Neural cell (in vitro differentiated cells): ENCODE data around the gene RCC2.

Experiments used
- EP300 ChIP-seq: fragments of 450-650 bp; conservative IDR thresholded peaks from 2 replicates; pipeline ENCODE4 v1.6.1; 2014; ENCODE audit warnings: antibody characterized with exemption, mild to moderate bottlenecking, moderate library complexity; ENCODE audit not compliant: poor library complexity, severe bottlenecking
- EZH2 ChIP-seq: fragments of 200-600, 300-800 bp; shearing (Covaris generic), sonication (generic); IDR thresholded peaks from 2 replicates; pipeline ENCODE4 v1.6.1; 2014; ENCODE audit warnings: antibody characterized with exemption, low read length, borderline replicate concordance, mild to moderate bottlenecking; ENCODE audit not compliant: insufficient read depth, poor library complexity, severe bottlenecking
- POLR2AphosphoS5 ChIP-seq: IDR thresholded peaks from 2 replicates; pipeline ENCODE4 v1.6.1; 2012
- TF ChIP-seq, protein P1 (sequence below): IDR thresholded peaks from 2 replicates; pipeline ENCODE4 v1.6.1; 2012; ENCODE audit warnings: borderline replicate concordance
- TF ChIP-seq, protein P2 (sequence below): fragments of 450-650 bp; IDR thresholded peaks from 2 replicates; pipeline ENCODE4 v1.5.1; 2014; ENCODE audit warnings: antibody characterized with exemption, mild to moderate bottlenecking, moderate library complexity; ENCODE audit not compliant: poor library complexity, severe bottlenecking

DNA sequence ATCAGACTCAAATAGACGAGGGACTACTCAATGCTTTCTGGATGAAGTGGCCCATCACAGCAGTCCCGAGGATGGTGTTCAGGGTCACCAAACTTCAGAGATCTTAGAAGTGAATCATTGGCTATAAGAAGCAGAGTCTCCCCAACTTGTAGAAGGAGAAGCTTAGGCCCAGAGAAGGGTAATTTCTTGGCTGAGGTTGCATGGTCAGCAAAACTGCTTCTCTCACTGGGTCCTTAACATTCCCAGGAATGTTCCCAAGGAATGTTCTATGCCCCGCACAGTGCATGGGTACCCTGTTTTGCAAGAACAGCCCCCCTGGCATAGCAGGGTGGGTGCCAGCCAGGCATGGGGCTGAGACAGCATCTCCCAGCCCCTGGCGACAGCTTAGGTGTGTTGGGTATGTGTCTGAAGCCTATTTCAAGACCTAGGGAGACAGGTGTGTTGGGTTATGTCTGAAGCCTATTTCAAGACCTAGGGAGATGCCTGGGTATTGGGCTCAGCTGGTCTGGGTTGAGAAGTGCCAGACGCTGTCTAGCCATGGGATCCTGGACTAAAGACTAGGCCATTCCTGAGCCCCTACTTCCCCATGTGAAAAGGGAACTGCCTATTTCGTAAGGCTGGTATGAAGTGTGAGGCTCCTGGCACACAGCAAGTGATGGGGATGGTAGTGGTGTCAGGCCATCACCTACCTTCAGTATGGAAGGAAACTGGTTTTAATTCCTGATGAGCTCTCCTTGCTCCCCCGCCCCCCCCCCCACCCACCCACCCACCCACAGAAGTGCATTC is 41.4 kb downstream of the RCC2 start:
- TF ChIP-seq, protein P1, sequence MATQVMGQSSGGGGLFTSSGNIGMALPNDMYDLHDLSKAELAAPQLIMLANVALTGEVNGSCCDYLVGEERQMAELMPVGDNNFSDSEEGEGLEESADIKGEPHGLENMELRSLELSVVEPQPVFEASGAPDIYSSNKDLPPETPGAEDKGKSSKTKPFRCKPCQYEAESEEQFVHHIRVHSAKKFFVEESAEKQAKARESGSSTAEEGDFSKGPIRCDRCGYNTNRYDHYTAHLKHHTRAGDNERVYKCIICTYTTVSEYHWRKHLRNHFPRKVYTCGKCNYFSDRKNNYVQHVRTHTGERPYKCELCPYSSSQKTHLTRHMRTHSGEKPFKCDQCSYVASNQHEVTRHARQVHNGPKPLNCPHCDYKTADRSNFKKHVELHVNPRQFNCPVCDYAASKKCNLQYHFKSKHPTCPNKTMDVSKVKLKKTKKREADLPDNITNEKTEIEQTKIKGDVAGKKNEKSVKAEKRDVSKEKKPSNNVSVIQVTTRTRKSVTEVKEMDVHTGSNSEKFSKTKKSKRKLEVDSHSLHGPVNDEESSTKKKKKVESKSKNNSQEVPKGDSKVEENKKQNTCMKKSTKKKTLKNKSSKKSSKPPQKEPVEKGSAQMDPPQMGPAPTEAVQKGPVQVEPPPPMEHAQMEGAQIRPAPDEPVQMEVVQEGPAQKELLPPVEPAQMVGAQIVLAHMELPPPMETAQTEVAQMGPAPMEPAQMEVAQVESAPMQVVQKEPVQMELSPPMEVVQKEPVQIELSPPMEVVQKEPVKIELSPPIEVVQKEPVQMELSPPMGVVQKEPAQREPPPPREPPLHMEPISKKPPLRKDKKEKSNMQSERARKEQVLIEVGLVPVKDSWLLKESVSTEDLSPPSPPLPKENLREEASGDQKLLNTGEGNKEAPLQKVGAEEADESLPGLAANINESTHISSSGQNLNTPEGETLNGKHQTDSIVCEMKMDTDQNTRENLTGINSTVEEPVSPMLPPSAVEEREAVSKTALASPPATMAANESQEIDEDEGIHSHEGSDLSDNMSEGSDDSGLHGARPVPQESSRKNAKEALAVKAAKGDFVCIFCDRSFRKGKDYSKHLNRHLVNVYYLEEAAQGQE, result no peak
- TF ChIP-seq, protein P2, sequence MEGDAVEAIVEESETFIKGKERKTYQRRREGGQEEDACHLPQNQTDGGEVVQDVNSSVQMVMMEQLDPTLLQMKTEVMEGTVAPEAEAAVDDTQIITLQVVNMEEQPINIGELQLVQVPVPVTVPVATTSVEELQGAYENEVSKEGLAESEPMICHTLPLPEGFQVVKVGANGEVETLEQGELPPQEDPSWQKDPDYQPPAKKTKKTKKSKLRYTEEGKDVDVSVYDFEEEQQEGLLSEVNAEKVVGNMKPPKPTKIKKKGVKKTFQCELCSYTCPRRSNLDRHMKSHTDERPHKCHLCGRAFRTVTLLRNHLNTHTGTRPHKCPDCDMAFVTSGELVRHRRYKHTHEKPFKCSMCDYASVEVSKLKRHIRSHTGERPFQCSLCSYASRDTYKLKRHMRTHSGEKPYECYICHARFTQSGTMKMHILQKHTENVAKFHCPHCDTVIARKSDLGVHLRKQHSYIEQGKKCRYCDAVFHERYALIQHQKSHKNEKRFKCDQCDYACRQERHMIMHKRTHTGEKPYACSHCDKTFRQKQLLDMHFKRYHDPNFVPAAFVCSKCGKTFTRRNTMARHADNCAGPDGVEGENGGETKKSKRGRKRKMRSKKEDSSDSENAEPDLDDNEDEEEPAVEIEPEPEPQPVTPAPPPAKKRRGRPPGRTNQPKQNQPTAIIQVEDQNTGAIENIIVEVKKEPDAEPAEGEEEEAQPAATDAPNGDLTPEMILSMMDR, result no peak
- no peak for TF ChIP-seq EZH2
- no peak for TF ChIP-seq POLR2AphosphoS5
- TF ChIP-seq EP300, result no peak
